ENCODE measurements around the gene LRRC10.

- TF ChIP-seq, protein P1, sequence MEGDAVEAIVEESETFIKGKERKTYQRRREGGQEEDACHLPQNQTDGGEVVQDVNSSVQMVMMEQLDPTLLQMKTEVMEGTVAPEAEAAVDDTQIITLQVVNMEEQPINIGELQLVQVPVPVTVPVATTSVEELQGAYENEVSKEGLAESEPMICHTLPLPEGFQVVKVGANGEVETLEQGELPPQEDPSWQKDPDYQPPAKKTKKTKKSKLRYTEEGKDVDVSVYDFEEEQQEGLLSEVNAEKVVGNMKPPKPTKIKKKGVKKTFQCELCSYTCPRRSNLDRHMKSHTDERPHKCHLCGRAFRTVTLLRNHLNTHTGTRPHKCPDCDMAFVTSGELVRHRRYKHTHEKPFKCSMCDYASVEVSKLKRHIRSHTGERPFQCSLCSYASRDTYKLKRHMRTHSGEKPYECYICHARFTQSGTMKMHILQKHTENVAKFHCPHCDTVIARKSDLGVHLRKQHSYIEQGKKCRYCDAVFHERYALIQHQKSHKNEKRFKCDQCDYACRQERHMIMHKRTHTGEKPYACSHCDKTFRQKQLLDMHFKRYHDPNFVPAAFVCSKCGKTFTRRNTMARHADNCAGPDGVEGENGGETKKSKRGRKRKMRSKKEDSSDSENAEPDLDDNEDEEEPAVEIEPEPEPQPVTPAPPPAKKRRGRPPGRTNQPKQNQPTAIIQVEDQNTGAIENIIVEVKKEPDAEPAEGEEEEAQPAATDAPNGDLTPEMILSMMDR (IDR thresholded peaks at IDR 0.05) = no peak
- no peak for TF ChIP-seq RAD21 (conservative IDR thresholded peaks at IDR 0.05 in 1 of 2, IDR thresholded peaks at IDR 0.05 in 1 of 2)
- TF ChIP-seq HMGXB4 (CRISPR knock-in tag; IDR thresholded peaks at IDR 0.05; ENCODE audit: borderline replicate concordance) = no peak
- TF ChIP-seq PHF8 (IDR thresholded peaks at IDR 0.05; ENCODE audit: borderline replicate concordance, low read depth) = no peak
- no peak for TF ChIP-seq POLR2A (IDR thresholded peaks at IDR 0.05; ENCODE audit: low read length)
Measured at GRCh38 chr12:69621551-69621950, 10.8 kb upstream of the LRRC10 start.
